ENCODE data around the gene MYO18A. TPM values are rescaled to one million over a fixed set of nuclear protein-coding genes. Genes with fewer than 3 reads are reported as not detected.
A peak's percentile ranks its signal among the peaks of the same experiment; 100 is the strongest.

The MYO18A gene
- total and polyA plus RNA-seq, 2 of the 4 experiments (the other 2 are of a cell fraction): 22.4 to 39.1 TPM

DNA sequence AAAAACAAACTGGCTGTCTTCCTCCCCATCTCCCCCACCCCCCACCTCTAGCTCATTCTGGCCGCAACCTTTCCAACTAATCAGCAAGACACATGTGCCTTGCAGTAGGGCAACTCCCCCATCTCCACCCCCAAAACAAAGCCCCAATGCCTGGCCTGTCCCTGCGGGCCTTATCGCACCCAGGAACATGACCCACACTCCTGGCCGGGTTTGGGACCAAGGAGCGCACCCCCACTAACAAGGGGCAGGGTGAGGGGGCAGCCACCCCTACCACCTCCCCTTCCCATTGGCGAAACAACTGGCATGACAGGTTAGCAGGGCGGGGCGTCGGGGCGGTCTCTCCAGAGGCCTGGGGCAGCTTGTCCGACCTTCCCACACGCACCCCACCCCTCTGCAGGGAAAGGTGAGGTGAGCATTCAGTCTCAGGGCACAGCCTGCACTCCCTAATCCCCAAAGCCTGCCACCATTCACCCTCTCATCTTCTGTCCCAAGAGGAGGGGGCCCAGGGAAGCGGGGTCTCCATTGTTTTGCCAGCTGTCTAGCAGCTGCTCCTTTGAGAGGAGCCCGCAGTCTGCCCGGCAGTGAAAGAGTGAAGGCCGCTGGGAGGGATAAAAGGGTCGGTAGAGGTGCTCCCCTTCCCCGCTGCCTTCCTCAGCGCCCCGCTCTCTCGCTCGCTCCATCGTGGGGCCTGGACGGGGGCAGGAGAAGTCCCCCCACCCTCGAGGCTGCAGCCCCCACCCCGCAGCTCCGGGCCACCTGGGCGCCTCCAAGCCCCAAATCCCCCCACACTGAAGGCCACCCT lies 765 bp downstream of the MYO18A start:
- Histone ChIP-seq H2BK120ac (ENCODE audit: low read depth, low read length) (no peak overlapping the region), H2AFZ (replicated peaks; ENCODE audit: low read length, poor library complexity) (peak overlapping the region; percentile 89), H3K27ac (ENCODE audit: insufficient read depth, low read length) (peak overlapping the region; percentile 54), H4K91ac (ENCODE audit: insufficient read depth, low read depth, low read length) (peak overlapping the region; percentile 53), H3K4ac (ENCODE audit: low read depth, low read length) (peak overlapping the region; percentile 58), H3K9me3 (ENCODE audit: control insufficient read depth, insufficient read depth, low read length) (no peaks in the 10 kb centered on the region), H2BK15ac (ENCODE audit: low read depth, low read length) (no peak overlapping the region), H2BK5ac (ENCODE audit: low read depth, low read length, poor library complexity, severe bottlenecking) (peak overlapping the region; percentile 30), H2AK5ac (ENCODE audit: low read depth, low read length) (peak overlapping the region; percentile 63), H3K9me1 (ENCODE audit: insufficient read depth, low read length) (no peaks in the 10 kb centered on the region; the same call in 1 of the 2 replicates), H3K4me3 (ENCODE audit: insufficient read depth, low read depth, low read length) (peak overlapping the region; percentile 79), H4K20me1 (ENCODE audit: insufficient read depth, low read length) (0 out of 2 replicates have a peak, but pooled peaks cover 3% of the 10 kb centered on the region), H4K5ac (ENCODE audit: low read depth, low read length) (peak overlapping the region; percentile 30; the same call in 1 of the 2 replicates), H3K4me2 (ENCODE audit: low read depth, low read length) (peak overlapping the region; percentile 96), H4K8ac (ENCODE audit: low read depth in 2 of 2, low read length in 2 of 2) (peak overlapping the region in 1 of 2 experiments; percentile 80; a peak in 2 of 4 replicates), H3K23ac (ENCODE audit: low read depth, low read length) (peak overlapping the region; percentile 81), H2AK9ac (replicated peaks; ENCODE audit: low read depth, low read length, poor library complexity) (peak overlapping the region; percentile 95), H3K56ac (ENCODE audit: extremely low read depth, insufficient read depth, low read length) (no peak overlapping the region), H3K18ac (ENCODE audit: low read depth, low read length) (no peak overlapping the region; the same call in 1 of the 2 replicates), H2BK20ac (ENCODE audit: low read depth, low read length) (no peak overlapping the region), H3K27me3 (ENCODE audit: control insufficient read depth, insufficient read depth, low read length) (no peaks in the 10 kb centered on the region), H3K4me1 (ENCODE audit: control insufficient read depth, insufficient read depth, low read length) (peaks cover 29% of the 10 kb centered on the region), H3K9ac (ENCODE audit: low read depth, low read length) (peak overlapping the region; percentile 82), H3K14ac (replicated peaks; ENCODE audit: low read depth, low read length) (peak overlapping the region; percentile 68; the same call in 1 of the 2 replicates), H3K36me3 (ENCODE audit: control insufficient read depth, insufficient read depth, low read length) (no peaks in the 10 kb centered on the region), H3K79me1 (ENCODE audit: low read depth in 1 of 2, low read length in 2 of 2) (peaks cover 27 to 43% of the 10 kb centered on the region in 2 experiments)
- in situ Hi-C loops (cut with MboI; ENCODE audit: low sequenced_read_pairs) (no loop called here), dilution Hi-C loops (cut with HindIII; ENCODE audit: low sequenced_read_pairs, unreplicated experiment) (no loop called here), intact Hi-C loops (cut with micrococcal nuclease) (loop anchor here (1.0 kb wide), 3 partner anchors 30 to 55 kb away; no protein-coding TSS in a partner anchor)
- DNase-seq: no peak
- ATAC-seq (ENCODE audit: low read depth): peak; percentile 12
- 10% methylated on average over 2 of the region's 28 CpGs; no CpG with 5 or more reads in 1 of the 2 experiments for WGBS, 2 experiments (ENCODE audit: extremely low coverage in 2 of 2, insufficient read length in 1 of 2)
- CTCF ChIA-PET: interaction anchor here (0.6 to 3.8 kb wide), 17 partner anchors 11 to 113 kb away, joined by 3 to 25 read pairs (median 4); no protein-coding TSS in a partner anchor
- POLR2A ChIA-PET (ENCODE audit: unreplicated experiment): interaction anchor here (0.6 to 1.3 kb wide), 5 partner anchors 12 to 501 kb away, joined by 3 to 12 read pairs (median 5); no protein-coding TSS in a partner anchor
- TF ChIP-seq BHLHE40 (IDR thresholded peaks at IDR 0.05; ENCODE audit: low read depth, low read length) (no peak), RFX5 (IDR thresholded peaks at IDR 0.05; ENCODE audit: low read depth, low read length) (no peak), MAFK (IDR thresholded peaks at IDR 0.05; ENCODE audit: low read depth, low read length) (no peak), POLR2A (IDR thresholded peaks at IDR 0.05; ENCODE audit: low read depth, low read length) (no peak), MXI1 (IDR thresholded peaks at IDR 0.05; ENCODE audit: borderline replicate concordance, low read depth, low read length) (no peak), NFE2L2 (IDR thresholded peaks at IDR 0.05; ENCODE audit: low read depth, low read length) (no peak)
- TF ChIP-seq, protein P1, sequence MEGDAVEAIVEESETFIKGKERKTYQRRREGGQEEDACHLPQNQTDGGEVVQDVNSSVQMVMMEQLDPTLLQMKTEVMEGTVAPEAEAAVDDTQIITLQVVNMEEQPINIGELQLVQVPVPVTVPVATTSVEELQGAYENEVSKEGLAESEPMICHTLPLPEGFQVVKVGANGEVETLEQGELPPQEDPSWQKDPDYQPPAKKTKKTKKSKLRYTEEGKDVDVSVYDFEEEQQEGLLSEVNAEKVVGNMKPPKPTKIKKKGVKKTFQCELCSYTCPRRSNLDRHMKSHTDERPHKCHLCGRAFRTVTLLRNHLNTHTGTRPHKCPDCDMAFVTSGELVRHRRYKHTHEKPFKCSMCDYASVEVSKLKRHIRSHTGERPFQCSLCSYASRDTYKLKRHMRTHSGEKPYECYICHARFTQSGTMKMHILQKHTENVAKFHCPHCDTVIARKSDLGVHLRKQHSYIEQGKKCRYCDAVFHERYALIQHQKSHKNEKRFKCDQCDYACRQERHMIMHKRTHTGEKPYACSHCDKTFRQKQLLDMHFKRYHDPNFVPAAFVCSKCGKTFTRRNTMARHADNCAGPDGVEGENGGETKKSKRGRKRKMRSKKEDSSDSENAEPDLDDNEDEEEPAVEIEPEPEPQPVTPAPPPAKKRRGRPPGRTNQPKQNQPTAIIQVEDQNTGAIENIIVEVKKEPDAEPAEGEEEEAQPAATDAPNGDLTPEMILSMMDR (conservative IDR thresholded peaks at IDR 0.05; ENCODE audit: low read depth, low read length): no peak
- TF ChIP-seq, protein P2, sequence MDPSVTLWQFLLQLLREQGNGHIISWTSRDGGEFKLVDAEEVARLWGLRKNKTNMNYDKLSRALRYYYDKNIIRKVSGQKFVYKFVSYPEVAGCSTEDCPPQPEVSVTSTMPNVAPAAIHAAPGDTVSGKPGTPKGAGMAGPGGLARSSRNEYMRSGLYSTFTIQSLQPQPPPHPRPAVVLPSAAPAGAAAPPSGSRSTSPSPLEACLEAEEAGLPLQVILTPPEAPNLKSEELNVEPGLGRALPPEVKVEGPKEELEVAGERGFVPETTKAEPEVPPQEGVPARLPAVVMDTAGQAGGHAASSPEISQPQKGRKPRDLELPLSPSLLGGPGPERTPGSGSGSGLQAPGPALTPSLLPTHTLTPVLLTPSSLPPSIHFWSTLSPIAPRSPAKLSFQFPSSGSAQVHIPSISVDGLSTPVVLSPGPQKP (IDR thresholded peaks at IDR 0.05; ENCODE audit: borderline replicate concordance, low read depth, low read length): no peak
- no TSS peak for BruUV-seq (replicated peaks)

Data from IMR-90 (cell line).